GM12878 (cell line): ENCODE data around the gene NTF4.

Source experiments
- SREBF2 ChIP-seq: IDR thresholded peaks from 2 replicates; pipeline ENCODE4 v1.6.1; 2012; ENCODE audit warnings: mild to moderate bottlenecking, low read length
- TF ChIP-seq, protein P1 (sequence below): IDR thresholded peaks from 2 replicates; pipeline ENCODE4 v1.6.1; 2011; ENCODE audit warnings: low read depth, mild to moderate bottlenecking, low read length, moderate library complexity, borderline replicate concordance; ENCODE audit errors: extremely low read depth
- TF ChIP-seq, protein P2 (sequence below), 3 experiments: IDR thresholded peaks in 2 of 3; conservative IDR thresholded peaks in 1 of 3; 2 replicates each; pipeline ENCODE4 v1.5.1; 2011; ENCODE audit warnings: low read depth in 3 of 3, low read length in 3 of 3, mild to moderate bottlenecking in 3 of 3, control low read depth in 2 of 3, moderate library complexity in 2 of 3, inconsistent platforms in 1 of 3, mixed read lengths in 1 of 3; ENCODE audit not compliant: control insufficient read depth in 2 of 3, insufficient read depth in 1 of 3; ENCODE audit errors: extremely low read depth in 1 of 3

DNA sequence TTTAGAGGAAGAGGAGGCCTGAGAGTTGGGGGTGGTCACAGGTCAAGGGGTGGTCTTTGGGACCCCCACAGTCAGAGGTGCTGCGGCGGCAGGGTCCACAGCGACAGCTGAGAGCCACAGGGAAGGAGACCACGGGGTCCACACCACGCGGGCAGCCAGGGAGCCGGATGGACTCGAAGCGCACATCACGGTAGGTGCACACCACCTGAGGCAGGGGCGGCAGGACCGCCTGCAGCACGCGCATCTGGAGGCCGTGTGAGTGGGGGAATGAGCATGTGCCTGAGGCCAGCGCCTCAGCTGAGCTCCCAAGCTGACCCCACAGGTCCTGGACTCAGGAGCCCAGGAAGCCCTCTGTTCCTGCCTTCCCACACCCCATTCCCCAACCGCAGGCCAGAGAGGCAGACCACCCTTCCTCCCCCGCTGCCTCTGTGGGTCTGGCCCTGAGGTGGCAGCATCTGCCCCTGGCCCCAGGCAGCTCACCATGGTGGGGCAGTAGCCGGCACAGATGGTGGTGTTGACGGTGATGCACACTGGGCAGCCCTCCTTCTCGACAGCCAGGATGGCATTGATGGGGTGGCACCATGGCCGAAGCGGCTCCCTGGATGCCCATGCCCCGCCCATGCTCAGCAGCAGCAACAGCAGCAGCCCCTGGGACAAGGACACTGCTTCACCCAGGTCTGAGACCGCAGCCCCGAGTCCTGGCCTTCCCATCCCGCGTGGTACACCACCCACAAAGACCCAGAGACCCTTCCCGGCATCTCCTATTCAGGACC is 48.4 kb downstream of the NTF4 start:
- TF ChIP-seq, protein P1, sequence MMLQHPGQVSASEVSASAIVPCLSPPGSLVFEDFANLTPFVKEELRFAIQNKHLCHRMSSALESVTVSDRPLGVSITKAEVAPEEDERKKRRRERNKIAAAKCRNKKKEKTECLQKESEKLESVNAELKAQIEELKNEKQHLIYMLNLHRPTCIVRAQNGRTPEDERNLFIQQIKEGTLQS: no peak
- TF ChIP-seq, protein P2, sequence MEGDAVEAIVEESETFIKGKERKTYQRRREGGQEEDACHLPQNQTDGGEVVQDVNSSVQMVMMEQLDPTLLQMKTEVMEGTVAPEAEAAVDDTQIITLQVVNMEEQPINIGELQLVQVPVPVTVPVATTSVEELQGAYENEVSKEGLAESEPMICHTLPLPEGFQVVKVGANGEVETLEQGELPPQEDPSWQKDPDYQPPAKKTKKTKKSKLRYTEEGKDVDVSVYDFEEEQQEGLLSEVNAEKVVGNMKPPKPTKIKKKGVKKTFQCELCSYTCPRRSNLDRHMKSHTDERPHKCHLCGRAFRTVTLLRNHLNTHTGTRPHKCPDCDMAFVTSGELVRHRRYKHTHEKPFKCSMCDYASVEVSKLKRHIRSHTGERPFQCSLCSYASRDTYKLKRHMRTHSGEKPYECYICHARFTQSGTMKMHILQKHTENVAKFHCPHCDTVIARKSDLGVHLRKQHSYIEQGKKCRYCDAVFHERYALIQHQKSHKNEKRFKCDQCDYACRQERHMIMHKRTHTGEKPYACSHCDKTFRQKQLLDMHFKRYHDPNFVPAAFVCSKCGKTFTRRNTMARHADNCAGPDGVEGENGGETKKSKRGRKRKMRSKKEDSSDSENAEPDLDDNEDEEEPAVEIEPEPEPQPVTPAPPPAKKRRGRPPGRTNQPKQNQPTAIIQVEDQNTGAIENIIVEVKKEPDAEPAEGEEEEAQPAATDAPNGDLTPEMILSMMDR (IDR thresholded peaks at IDR 0.05 in 2 of 3, conservative IDR thresholded peaks at IDR 0.05 in 1 of 3; ENCODE audit: control insufficient read depth in 2 of 3, extremely low read depth in 1 of 3, insufficient read depth in 1 of 3, low read depth in 3 of 3, low read length in 3 of 3): no peak
- no peak for TF ChIP-seq SREBF2
